Gastrocnemius medialis (tissue), 4 donors: ENCODE data around the gene ZSCAN16. TPM values are rescaled to one million over a fixed set of nuclear protein-coding genes. Genes with fewer than 3 reads are reported as not detected.

Experiments used
- ATAC-seq, 2 donors: fragments of 150-250 bp; one replicate each; pipeline ENCODE4 v1.9.1; 2016
- DNase-seq, 2 donors: peaks; one replicate each; pipeline ENCODE4 v3.0.0-alpha.2; 2019
- H3K27ac ChIP-seq, 4 donors: fragments of 200-600 bp; sonication (generic); 1 replicate in 1 of 4; 2 replicates in 3 of 4; pipeline ENCODE4 v1.5.1; 2016 to 2018; ENCODE audit warnings: mild to moderate bottlenecking in 2 of 4, moderate library complexity in 1 of 4
- H3K27me3 ChIP-seq, 3 donors: fragments of 200-600 bp; sonication (generic) in 2 of 3; 1 replicate in 1 of 3; 2 replicates in 2 of 3; pipeline versions ENCODE4 v1.5.1 to v1.6.0; 2016 to 2019; ENCODE audit warnings: mild to moderate bottlenecking in 1 of 3, moderate library complexity in 1 of 3
- H3K36me3 ChIP-seq, 2 donors: fragments of 200-600 bp; sonication (generic) in 1 of 2; one replicate each; pipeline ENCODE4 v1.5.1; 2017 to 2018
- H3K4me1 ChIP-seq, 2 donors: fragments of 200-600 bp; sonication (generic) in 1 of 2; one replicate each; pipeline ENCODE4 v1.5.1; 2016 to 2017; ENCODE audit warnings: mild to moderate bottlenecking in 2 of 2
- H3K4me3 ChIP-seq, 4 donors: fragments of 200-600 bp; sonication (generic) in 3 of 4; 1 replicate in 1 of 4; 2 replicates in 3 of 4; pipeline ENCODE4 v1.5.1; 2016 to 2019; ENCODE audit warnings: mild to moderate bottlenecking in 2 of 4
- H3K9me3 ChIP-seq, 3 donors: fragments of 200-600 bp; sonication (generic) in 2 of 3; 1 replicate in 1 of 3; 2 replicates in 2 of 3; pipeline ENCODE4 v1.5.1; 2016 to 2019
- POLR2A ChIP-seq, 2 donors: fragments of 450-650 bp; IDR thresholded peaks; one replicate each; pipeline ENCODE4 v1.6.1; 2017; ENCODE audit warnings: antibody characterized with exemption in 2 of 2, mild to moderate bottlenecking in 2 of 2, moderate library complexity in 2 of 2
- in situ Hi-C, 4 donors: fragments of 200-750 bp; cut with MboI; loops; one replicate each; pipeline versions ENCODE4 v1.15.0 to v1.8.0; 2017; ENCODE audit warnings: low sequenced_read_pairs in 4 of 4
- intact Hi-C: fragments of 100-400 bp; cut with DNase I; formaldehyde crosslinking; loops from one replicate; pipeline ENCODE4 v1.15.1; 2023; ENCODE audit warnings: low total_unique reads
- total RNA-seq, 4 donors: library from RNA; depleted of rRNA; stranded (reverse); fragments of >200 nt; gene quantifications; one replicate each; pipeline versions ENCODE4 v1.1.0 to v1.2.3, GENCODE V29; 2016
- TF ChIP-seq, protein P1 (sequence below), 5 experiments: fragments of 450-650 bp in 3 of 5; fragments of 200-600 bp in 2 of 5; sonication (generic) in 2 of 5; IDR thresholded peaks in 4 of 5; conservative IDR thresholded peaks in 1 of 5; 1 replicate in 4 of 5; 2 replicates in 1 of 5; pipeline ENCODE4 v1.5.1; 2016 to 2019; ENCODE audit warnings: antibody characterized with exemption in 5 of 5, mild to moderate bottlenecking in 3 of 5, moderate library complexity in 3 of 5

The ZSCAN16 gene
- total RNA-seq, 4 donors from 2014 or later = 1.8 to 4.2 (median 3.4) TPM

DNA sequence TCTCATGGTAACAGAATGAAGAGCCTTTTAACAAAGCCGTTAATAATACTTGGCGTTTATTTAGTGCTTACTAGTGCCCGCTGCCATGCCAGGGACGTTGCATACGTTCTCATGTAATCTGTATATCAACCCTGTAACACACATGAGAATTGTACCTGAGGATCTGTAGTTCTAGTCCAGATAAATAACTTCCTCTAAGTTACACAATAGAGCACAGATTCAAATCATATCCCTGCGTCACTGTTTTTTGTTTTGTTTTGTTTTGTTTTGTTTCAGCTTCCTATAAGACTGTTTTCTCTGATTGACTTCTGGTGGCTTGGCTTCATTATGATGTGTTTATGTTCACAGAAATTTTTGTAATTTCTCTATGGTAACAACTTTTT is 553 bp downstream of the ZSCAN16 start:
- peak overlapping the region; percentile 72 to 83 (median 77) for H3K4me3 ChIP-seq
- ATAC-seq (no peak), DNase-seq (no peak)
- intact Hi-C loops = loop anchor here (2.0 kb wide), 1 partner anchor 16 kb away; the partner anchor contains the start of gene ZKSCAN8
- H3K27me3 ChIP-seq = no peaks in the 10 kb centered on the region
- peak overlapping the region; percentile 71 to 81 (median 77) for H3K27ac ChIP-seq
- H3K4me1 ChIP-seq = peaks cover 13 to 14% of the 10 kb centered on the region in 2 donors
- H3K36me3 ChIP-seq = peaks cover 0 to 48% of the 10 kb centered on the region in 2 donors
- no peaks in the 10 kb centered on the region for H3K9me3 ChIP-seq
- in situ Hi-C loops = loop anchor here in 1 of 4 donors (25.0 kb wide), 1 partner anchor 137 kb away; the partner anchor contains the start of genes NKAPL, ZKSCAN4 and ZSCAN26
- TF ChIP-seq POLR2A (IDR thresholded peaks at IDR 0.05) = no peak

DNA sequence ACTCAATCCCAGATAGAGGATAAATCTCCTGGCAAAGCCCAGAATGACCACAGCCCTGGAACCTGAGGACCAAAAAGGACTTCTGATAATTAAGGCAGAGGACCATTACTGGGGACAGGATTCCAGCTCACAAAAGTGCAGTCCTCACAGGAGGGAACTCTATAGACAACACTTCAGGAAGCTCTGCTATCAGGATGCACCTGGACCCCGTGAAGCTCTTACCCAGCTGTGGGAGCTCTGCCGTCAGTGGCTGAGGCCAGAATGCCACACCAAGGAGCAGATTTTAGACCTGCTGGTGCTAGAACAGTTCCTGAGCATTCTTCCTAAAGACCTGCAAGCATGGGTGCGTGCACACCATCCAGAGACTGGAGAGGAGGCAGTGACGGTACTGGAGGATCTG is 992 bp downstream of the ZSCAN16 start:
- Histone ChIP-seq H3K4me3 (no peak overlapping the region), H3K9me3 (no peaks in the 10 kb centered on the region), H3K27me3 (no peaks in the 10 kb centered on the region), H3K36me3 (peaks cover 0 to 48% of the 10 kb centered on the region in 2 donors), H3K27ac (no peak overlapping the region), H3K4me1 (peaks cover 13 to 14% of the 10 kb centered on the region in 2 donors)
- in situ Hi-C loops = loop anchor here in 1 of 4 donors (25.0 kb wide), 1 partner anchor 137 kb away; the partner anchor contains the start of genes NKAPL, ZKSCAN4 and ZSCAN26
- intact Hi-C loops = loop anchor here (2.0 kb wide), 1 partner anchor 15 kb away; the partner anchor contains the start of gene ZKSCAN8
- DNase-seq = no peak
- TF ChIP-seq, protein P1, sequence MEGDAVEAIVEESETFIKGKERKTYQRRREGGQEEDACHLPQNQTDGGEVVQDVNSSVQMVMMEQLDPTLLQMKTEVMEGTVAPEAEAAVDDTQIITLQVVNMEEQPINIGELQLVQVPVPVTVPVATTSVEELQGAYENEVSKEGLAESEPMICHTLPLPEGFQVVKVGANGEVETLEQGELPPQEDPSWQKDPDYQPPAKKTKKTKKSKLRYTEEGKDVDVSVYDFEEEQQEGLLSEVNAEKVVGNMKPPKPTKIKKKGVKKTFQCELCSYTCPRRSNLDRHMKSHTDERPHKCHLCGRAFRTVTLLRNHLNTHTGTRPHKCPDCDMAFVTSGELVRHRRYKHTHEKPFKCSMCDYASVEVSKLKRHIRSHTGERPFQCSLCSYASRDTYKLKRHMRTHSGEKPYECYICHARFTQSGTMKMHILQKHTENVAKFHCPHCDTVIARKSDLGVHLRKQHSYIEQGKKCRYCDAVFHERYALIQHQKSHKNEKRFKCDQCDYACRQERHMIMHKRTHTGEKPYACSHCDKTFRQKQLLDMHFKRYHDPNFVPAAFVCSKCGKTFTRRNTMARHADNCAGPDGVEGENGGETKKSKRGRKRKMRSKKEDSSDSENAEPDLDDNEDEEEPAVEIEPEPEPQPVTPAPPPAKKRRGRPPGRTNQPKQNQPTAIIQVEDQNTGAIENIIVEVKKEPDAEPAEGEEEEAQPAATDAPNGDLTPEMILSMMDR (IDR thresholded peaks at IDR 0.05 in 4 of 5, conservative IDR thresholded peaks at IDR 0.05 in 1 of 5) = no peak
- no peak for TF ChIP-seq POLR2A (IDR thresholded peaks at IDR 0.05)
- no peak for ATAC-seq

DNA sequence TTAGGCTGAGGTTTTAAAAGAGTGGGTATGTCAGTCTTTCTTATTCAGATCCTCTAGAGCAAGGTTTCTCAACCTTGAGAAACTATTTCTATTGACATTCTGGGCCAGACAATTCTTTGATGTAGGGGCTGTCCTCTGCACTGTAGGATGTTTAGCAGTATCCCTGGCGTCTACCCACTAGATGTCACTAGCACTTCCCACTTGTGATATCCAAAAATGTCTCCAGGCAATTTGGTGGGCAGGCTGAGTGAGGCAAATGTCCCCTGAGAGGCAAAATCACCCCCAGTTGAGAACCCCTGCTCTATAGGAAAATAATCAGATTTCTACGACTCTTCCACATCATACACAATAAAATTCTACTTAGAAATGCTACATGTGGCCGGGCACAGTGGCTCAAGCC is 9.6 kb downstream of the ZSCAN16 start:
- intact Hi-C loops = no loop called here
- in situ Hi-C loops = loop anchor here (10.0 to 25.0 kb wide), 4 partner anchors 49 to 221 kb away; partner anchors contain the start of genes ZSCAN26 (in 2 of the 4), NKAPL (in 1 of the 4), ZKSCAN4 (in 1 of the 4) and ZNF165 (in 1 of the 4)
- Histone ChIP-seq H3K36me3 (peaks cover 0 to 13% of the 10 kb centered on the region in 2 donors), H3K9me3 (no peaks in the 10 kb centered on the region), H3K4me1 (peaks cover 17% of the 10 kb centered on the region in 2 donors), H3K27me3 (no peaks in the 10 kb centered on the region), H3K27ac (no peak overlapping the region), H3K4me3 (no peak overlapping the region)
- DNase-seq = no peak
- TF ChIP-seq, protein P1 (IDR thresholded peaks at IDR 0.05 in 4 of 5, conservative IDR thresholded peaks at IDR 0.05 in 1 of 5) = peak in 1 of 5 experiments; percentile 29
- TF ChIP-seq POLR2A (IDR thresholded peaks at IDR 0.05) = no peak
- no peak for ATAC-seq

DNA sequence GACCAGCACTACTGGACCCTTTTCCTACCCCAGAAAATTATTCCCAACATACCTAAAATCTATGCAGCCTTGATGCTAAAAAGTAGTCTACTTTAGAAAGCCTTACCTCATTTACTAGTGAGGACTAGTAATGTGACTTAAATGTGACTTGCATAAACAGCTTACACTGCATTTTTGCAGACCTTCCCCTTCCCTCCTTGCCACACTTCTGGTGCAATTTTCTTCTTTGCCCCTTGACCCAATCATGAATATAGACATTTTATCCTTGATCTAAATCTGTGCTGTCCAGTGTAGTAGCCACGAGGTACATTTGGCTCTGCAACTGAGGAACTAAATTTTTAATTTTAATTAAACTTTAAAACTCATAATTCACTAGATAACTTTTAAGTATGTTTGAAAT is 10.3 kb downstream of the ZSCAN16 start:
- TF ChIP-seq POLR2A (IDR thresholded peaks at IDR 0.05) = no peak
- TF ChIP-seq, protein P1 (IDR thresholded peaks at IDR 0.05 in 4 of 5, conservative IDR thresholded peaks at IDR 0.05 in 1 of 5) = no peak
- no peak overlapping the region for H3K27ac ChIP-seq
- H3K4me1 ChIP-seq = peaks cover 17% of the 10 kb centered on the region in 2 donors
- H3K9me3 ChIP-seq = no peaks in the 10 kb centered on the region
- peaks cover 0 to 9% of the 10 kb centered on the region in 2 donors for H3K36me3 ChIP-seq
- intact Hi-C loops = loop anchor here (5.0 kb wide), 2 partner anchors 32 to 662 kb away; partner anchors contain the start of gene ZNF184
- H3K27me3 ChIP-seq = no peaks in the 10 kb centered on the region
- no peak overlapping the region for H3K4me3 ChIP-seq
- no peak for ATAC-seq
- no peak for DNase-seq
- in situ Hi-C loops = loop anchor here (10.0 to 25.0 kb wide), 4 partner anchors 50 to 220 kb away; partner anchors contain the start of genes ZSCAN26 (in 2 of the 4), NKAPL (in 1 of the 4), ZKSCAN4 (in 1 of the 4) and ZNF165 (in 1 of the 4)

DNA sequence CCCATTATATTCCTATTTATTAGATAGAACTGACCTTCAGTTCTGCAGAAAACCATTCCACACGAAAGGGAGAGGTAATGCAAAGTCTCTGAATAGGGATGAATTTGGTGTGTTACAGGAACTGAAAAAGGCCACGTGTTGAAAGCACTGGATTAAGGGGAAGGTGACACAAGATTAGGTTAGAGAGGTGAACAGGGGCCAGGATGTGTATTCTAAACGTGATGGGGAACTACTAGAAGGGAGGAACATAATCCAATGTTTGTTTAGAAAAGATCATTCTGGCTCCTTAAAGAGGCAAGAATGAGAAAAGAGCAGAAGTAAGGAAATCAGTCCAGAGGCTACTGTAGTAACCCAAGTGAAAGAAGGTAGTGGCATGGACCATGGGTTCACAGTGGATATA is 11.0 kb downstream of the ZSCAN16 start:
- peak overlapping the region; percentile 90 to 97 (median 92) for H3K27ac ChIP-seq
- no peak for DNase-seq
- ATAC-seq = no peak
- intact Hi-C loops (loop anchor here (5.0 kb wide), 2 partner anchors 33 to 663 kb away; partner anchors contain the start of gene ZNF184), in situ Hi-C loops (loop anchor here (10.0 to 25.0 kb wide), 4 partner anchors 51 to 219 kb away; partner anchors contain the start of genes ZSCAN26 (in 2 of the 4), NKAPL (in 1 of the 4), ZKSCAN4 (in 1 of the 4) and ZNF165 (in 1 of the 4))
- H3K4me3 ChIP-seq = peak overlapping the region in 1 of 4 donors; percentile 99
- TF ChIP-seq, protein P1 (IDR thresholded peaks at IDR 0.05 in 4 of 5, conservative IDR thresholded peaks at IDR 0.05 in 1 of 5) = no peak
- no peak for TF ChIP-seq POLR2A (IDR thresholded peaks at IDR 0.05)
- peaks cover 17% of the 10 kb centered on the region in 2 donors for H3K4me1 ChIP-seq
- no peaks in the 10 kb centered on the region for H3K9me3 ChIP-seq
- H3K36me3 ChIP-seq = peaks cover 0 to 2% of the 10 kb centered on the region in 2 donors
- H3K27me3 ChIP-seq = no peaks in the 10 kb centered on the region
